ENCODE results near the gene TAPT1.

- TF ChIP-seq, protein P1, sequence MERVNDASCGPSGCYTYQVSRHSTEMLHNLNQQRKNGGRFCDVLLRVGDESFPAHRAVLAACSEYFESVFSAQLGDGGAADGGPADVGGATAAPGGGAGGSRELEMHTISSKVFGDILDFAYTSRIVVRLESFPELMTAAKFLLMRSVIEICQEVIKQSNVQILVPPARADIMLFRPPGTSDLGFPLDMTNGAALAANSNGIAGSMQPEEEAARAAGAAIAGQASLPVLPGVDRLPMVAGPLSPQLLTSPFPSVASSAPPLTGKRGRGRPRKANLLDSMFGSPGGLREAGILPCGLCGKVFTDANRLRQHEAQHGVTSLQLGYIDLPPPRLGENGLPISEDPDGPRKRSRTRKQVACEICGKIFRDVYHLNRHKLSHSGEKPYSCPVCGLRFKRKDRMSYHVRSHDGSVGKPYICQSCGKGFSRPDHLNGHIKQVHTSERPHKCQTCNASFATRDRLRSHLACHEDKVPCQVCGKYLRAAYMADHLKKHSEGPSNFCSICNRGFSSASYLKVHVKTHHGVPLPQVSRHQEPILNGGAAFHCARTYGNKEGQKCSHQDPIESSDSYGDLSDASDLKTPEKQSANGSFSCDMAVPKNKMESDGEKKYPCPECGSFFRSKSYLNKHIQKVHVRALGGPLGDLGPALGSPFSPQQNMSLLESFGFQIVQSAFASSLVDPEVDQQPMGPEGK (tag by site-specific recombination; IDR thresholded peaks at IDR 0.05) = no peak
- no peak for TF ChIP-seq KLF8 (tag by site-specific recombination; IDR thresholded peaks at IDR 0.05)
- TF ChIP-seq, protein P2, sequence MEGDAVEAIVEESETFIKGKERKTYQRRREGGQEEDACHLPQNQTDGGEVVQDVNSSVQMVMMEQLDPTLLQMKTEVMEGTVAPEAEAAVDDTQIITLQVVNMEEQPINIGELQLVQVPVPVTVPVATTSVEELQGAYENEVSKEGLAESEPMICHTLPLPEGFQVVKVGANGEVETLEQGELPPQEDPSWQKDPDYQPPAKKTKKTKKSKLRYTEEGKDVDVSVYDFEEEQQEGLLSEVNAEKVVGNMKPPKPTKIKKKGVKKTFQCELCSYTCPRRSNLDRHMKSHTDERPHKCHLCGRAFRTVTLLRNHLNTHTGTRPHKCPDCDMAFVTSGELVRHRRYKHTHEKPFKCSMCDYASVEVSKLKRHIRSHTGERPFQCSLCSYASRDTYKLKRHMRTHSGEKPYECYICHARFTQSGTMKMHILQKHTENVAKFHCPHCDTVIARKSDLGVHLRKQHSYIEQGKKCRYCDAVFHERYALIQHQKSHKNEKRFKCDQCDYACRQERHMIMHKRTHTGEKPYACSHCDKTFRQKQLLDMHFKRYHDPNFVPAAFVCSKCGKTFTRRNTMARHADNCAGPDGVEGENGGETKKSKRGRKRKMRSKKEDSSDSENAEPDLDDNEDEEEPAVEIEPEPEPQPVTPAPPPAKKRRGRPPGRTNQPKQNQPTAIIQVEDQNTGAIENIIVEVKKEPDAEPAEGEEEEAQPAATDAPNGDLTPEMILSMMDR (tag by site-specific recombination; IDR thresholded peaks at IDR 0.05) = no peak
- TF ChIP-seq ZNF416 (tag by site-specific recombination; IDR thresholded peaks at IDR 0.05) = no peak
These were observed 114.7 kb downstream of the TAPT1 start for GRCh38 chr4:16111533-16111932.

All from HEK293 (cell line).